Mesothelial cell of epicardium (in vitro differentiated cells): ENCODE measurements around the gene SH3PXD2B. TPM values are rescaled to one million over a fixed set of nuclear protein-coding genes. Genes with fewer than 3 reads are reported as not detected.

Experiments
- DNase-seq, 2 experiments: peaks; one replicate each; pipeline ENCODE4 v3.0.0; 2021; ENCODE audit warnings: low spot score in 2 of 2; ENCODE audit not compliant: unreplicated experiment in 2 of 2
- H3K27ac Mint-ChIP-seq: 2 replicates; pipeline ENCODE4 v1.8.0; 2021; ENCODE audit warnings: mixed read lengths
- H3K27me3 Mint-ChIP-seq: 2 replicates; pipeline ENCODE4 v1.8.0; 2021; ENCODE audit warnings: low read depth, mixed read lengths
- H3K36me3 Mint-ChIP-seq: 2 replicates; pipeline ENCODE4 v1.8.0; 2021; ENCODE audit warnings: mixed read lengths
- H3K4me1 Mint-ChIP-seq: 2 replicates; pipeline ENCODE4 v1.8.0; 2021; ENCODE audit warnings: mixed read lengths
- H3K4me3 Mint-ChIP-seq: 2 replicates; pipeline ENCODE4 v1.8.0; 2021; ENCODE audit warnings: mild to moderate bottlenecking, moderate library complexity, mixed read lengths
- H3K9me3 Mint-ChIP-seq: 2 replicates; pipeline ENCODE4 v1.8.0; 2021; ENCODE audit warnings: mixed read lengths
- total RNA-seq: library from RNA; stranded (reverse); gene quantifications from 3 replicates; pipeline ENCODE4 v1.2.1, GENCODE V29; 2021
- TF ChIP-seq, protein P1 (sequence below): fragments of 200-600 bp; sonication (generic); IDR thresholded peaks from one replicate; pipeline ENCODE4 v1.5.0; 2021; ENCODE audit warnings: antibody characterized with exemption; ENCODE audit not compliant: unreplicated experiment

The SH3PXD2B gene
- total RNA-seq, 1 donor from 2014 or later: 68.9 TPM

- Mint-ChIP-seq H3K27ac (no peak overlapping the region), H3K27me3 (no peaks in the 10 kb centered on the region), H3K36me3 (no peaks in the 10 kb centered on the region), H3K4me3 (no peak overlapping the region), H3K4me1 (peaks cover 7% of the 10 kb centered on the region), H3K9me3 (no peaks in the 10 kb centered on the region)
- DNase-seq: no peak
- TF ChIP-seq, protein P1, sequence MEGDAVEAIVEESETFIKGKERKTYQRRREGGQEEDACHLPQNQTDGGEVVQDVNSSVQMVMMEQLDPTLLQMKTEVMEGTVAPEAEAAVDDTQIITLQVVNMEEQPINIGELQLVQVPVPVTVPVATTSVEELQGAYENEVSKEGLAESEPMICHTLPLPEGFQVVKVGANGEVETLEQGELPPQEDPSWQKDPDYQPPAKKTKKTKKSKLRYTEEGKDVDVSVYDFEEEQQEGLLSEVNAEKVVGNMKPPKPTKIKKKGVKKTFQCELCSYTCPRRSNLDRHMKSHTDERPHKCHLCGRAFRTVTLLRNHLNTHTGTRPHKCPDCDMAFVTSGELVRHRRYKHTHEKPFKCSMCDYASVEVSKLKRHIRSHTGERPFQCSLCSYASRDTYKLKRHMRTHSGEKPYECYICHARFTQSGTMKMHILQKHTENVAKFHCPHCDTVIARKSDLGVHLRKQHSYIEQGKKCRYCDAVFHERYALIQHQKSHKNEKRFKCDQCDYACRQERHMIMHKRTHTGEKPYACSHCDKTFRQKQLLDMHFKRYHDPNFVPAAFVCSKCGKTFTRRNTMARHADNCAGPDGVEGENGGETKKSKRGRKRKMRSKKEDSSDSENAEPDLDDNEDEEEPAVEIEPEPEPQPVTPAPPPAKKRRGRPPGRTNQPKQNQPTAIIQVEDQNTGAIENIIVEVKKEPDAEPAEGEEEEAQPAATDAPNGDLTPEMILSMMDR: no peak
These were observed 148.9 kb downstream of the SH3PXD2B start for GRCh38 chr5:172305380-172305779.

DNA sequence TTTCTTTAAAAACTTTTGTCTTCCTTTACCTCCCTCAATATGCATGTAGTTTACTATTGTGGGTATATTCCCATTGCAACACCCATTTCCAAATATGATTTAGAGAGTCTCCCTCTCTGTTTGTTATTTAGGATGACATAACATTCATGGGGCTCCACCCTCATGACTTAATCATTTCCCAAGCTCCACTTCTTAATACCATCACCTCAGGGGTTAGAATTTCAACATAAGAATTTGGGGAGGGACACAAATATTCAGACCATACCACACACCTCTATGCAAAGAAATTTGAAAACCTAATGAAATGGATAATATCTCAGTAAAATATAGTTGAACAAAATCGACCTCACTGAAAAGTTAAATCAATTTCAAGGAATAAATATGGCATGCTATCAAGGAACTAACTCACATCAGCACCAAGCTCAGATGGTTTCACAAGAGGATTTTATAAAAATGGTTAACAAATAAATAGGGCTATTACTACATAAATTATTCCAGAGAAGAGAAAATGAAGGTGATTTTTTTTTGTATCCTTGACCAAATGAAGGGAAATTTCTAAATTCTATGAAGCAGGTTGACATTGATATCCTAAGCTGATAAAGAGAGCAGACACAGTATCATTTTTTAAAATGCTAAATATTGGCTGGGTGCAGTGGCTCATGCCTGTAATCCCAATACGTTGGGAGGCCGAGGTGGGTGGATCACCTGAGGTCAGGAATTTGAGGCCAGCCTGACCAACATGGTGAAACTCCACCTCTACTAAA is 150.6 kb downstream of the SH3PXD2B start:
- no peak for DNase-seq
- Mint-ChIP-seq H3K4me1 (peaks cover 7% of the 10 kb centered on the region), H3K36me3 (no peaks in the 10 kb centered on the region), H3K27ac (no peak overlapping the region), H3K9me3 (no peaks in the 10 kb centered on the region), H3K4me3 (no peak overlapping the region), H3K27me3 (no peaks in the 10 kb centered on the region)
- TF ChIP-seq, protein P1: no peak

GRCh38 chr5:172303162-172303561 is 151.2 kb downstream of the SH3PXD2B start:
- Mint-ChIP-seq H3K27me3 (no peaks in the 10 kb centered on the region), H3K27ac (no peak overlapping the region), H3K4me3 (no peak overlapping the region), H3K4me1 (peaks cover 7% of the 10 kb centered on the region), H3K9me3 (no peaks in the 10 kb centered on the region), H3K36me3 (no peaks in the 10 kb centered on the region)
- DNase-seq: peak in 1 of 2 experiments; percentile 13
- TF ChIP-seq, protein P1: no peak

- TF ChIP-seq, protein P1: no peak
These were observed 152.1 kb downstream of the SH3PXD2B start for GRCh38 chr5:172302047-172302710.

DNA sequence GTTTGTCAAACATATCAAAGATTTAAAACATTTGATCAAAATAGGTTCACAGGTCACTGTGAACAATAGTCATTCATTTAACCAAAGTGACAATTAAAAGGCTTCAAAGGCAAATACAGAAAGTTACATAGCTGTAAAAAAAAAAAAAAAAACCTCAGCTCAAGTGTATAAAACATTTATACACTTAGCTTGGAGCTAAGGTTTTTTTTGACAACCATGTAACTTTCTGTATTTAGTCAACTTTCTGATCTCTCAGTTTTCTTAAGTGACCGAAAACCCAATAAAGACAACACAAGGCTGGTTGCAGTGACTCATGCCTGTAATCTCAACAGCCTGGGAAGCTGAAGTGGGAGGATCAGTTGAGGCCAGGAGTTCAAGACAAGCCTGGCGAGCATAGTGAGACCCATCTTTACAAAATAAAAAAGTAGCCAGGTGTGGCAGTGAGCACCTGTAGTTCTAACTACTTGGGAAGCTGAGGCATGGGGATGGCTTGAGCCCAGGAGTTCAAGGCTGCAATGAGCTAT is 154.3 kb downstream of the SH3PXD2B start:
- H3K27me3 Mint-ChIP-seq: no peaks in the 10 kb centered on the region
- peaks cover 7% of the 10 kb centered on the region for H3K4me1 Mint-ChIP-seq
- no peak for DNase-seq
- H3K9me3 Mint-ChIP-seq: no peaks in the 10 kb centered on the region
- H3K36me3 Mint-ChIP-seq: no peaks in the 10 kb centered on the region
- TF ChIP-seq, protein P1: no peak
- H3K27ac Mint-ChIP-seq: no peak overlapping the region
- no peak overlapping the region for H3K4me3 Mint-ChIP-seq

More at GRCh38 chr5:172302047-172302710, 152.1 kb downstream of the SH3PXD2B start:
- H3K4me1 Mint-ChIP-seq: peaks cover 7% of the 10 kb centered on the region
- DNase-seq: no peak
- H3K27ac Mint-ChIP-seq: no peak overlapping the region
- no peaks in the 10 kb centered on the region for H3K9me3 Mint-ChIP-seq
- no peaks in the 10 kb centered on the region for H3K27me3 Mint-ChIP-seq
- H3K36me3 Mint-ChIP-seq: no peaks in the 10 kb centered on the region
- H3K4me3 Mint-ChIP-seq: no peak overlapping the region
